Small intestine (tissue), 7 donors: ENCODE data around the gene MAP4K1. TPM values are rescaled to one million over a fixed set of nuclear protein-coding genes. Genes with fewer than 3 reads are reported as not detected.
A peak's percentile ranks its signal among the peaks of the same experiment; 100 is the strongest.
"Not testable (repeated sequence)": the region's sequence is repeated elsewhere in the genome, so short reads cannot be mapped to it uniquely, and the experiment has no call there.

Experiments used
- DNase-seq, 2 donors: peaks; one replicate each; pipeline versions ENCODE4 v3.0.0 to v3.0.0-alpha.2; 2013
- FAIRE-seq: peaks from 2 replicates; lab custom pipeline; 2012; peaks lifted over from hg19 to GRCh38; lab: Jason Lieb, UNC
- H3K27ac ChIP-seq, 3 donors: one replicate each; pipeline ENCODE4 v1.5.1; 2013; ENCODE audit warnings: low read length in 2 of 3, mild to moderate bottlenecking in 2 of 3, control low read depth in 1 of 3, inconsistent platforms in 1 of 3, low read depth in 1 of 3, moderate library complexity in 1 of 3
- H3K27me3 ChIP-seq, 3 donors: one replicate each; pipeline ENCODE4 v1.6.1; 2013; ENCODE audit warnings: low read length in 3 of 3, inconsistent platforms in 1 of 3; ENCODE audit not compliant: control insufficient read depth in 3 of 3, insufficient read depth in 3 of 3
- H3K36me3 ChIP-seq, 3 donors: one replicate each; pipeline ENCODE4 v1.6.1; 2013; ENCODE audit warnings: low read length in 3 of 3, inconsistent platforms in 1 of 3, low read depth in 1 of 3, mild to moderate bottlenecking in 1 of 3, moderate library complexity in 1 of 3; ENCODE audit not compliant: control insufficient read depth in 3 of 3, insufficient read depth in 2 of 3
- H3K4me1 ChIP-seq, 3 donors: one replicate each; pipeline ENCODE4 v1.6.1; 2013; ENCODE audit warnings: low read length in 2 of 3, inconsistent platforms in 1 of 3, low read depth in 1 of 3, mild to moderate bottlenecking in 1 of 3, moderate library complexity in 1 of 3; ENCODE audit not compliant: control insufficient read depth in 3 of 3, insufficient read depth in 2 of 3
- H3K4me3 ChIP-seq, 3 donors: one replicate each; pipeline ENCODE4 v1.5.1; 2013; ENCODE audit warnings: low read length in 3 of 3, control low read depth in 1 of 3, inconsistent platforms in 1 of 3, low read depth in 1 of 3, mild to moderate bottlenecking in 1 of 3, moderate library complexity in 1 of 3
- H3K9me3 ChIP-seq, 2 donors: one replicate each; pipeline ENCODE4 v1.6.1; 2013; ENCODE audit warnings: low read depth in 1 of 2, low read length in 1 of 2; ENCODE audit not compliant: control insufficient read depth in 2 of 2, insufficient read depth in 1 of 2
- WGBS, 3 donors: extraction: QIAGEN DNeasy Blood & Tissue Kit; methylation state at CpG; one replicate each; pipeline ENCODE4 v1.1.7; 2013; 5-methylcytosine and 5-hydroxymethylcytosine counted together
- polyA plus RNA-seq, 4 donors: library from polyadenylated mRNA; stranded (reverse) in 3 of 4; unstranded in 1 of 4; fragments of 200-250 nt in 3 of 4; fragments of 120-200 nt in 1 of 4; gene quantifications; one replicate each; pipeline versions ENCODE4 v1.2.1 to v1.2.3, GENCODE V29; 2013
- donor health status: healthy with polysubstance abuse.
- donor health status: control.
- donor health status: control.
- donor health status: Bipolar disorder and iron deficiency.
- donor health status: healthy.

The MAP4K1 gene
- polyA plus RNA-seq, 4 donors, result 0.45 to 10.8 (median 3.4) TPM

DNA sequence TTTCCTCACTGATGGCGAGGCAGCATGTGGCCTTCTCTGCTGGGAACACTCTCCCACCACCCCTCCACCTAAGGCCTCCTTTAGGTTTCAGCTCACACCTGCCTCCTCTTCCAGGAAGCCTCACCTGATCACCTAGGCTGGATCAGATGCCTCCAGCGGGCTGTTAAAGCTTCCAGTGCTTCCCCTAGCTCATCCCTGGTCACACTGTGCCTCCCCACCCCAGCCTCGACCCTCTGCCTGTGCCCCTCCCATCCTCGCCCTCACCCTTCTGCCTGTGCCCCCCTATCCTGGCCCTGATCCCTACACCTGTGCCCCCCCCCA, 33.8 kb downstream of the MAP4K1 start:
- Histone ChIP-seq H3K27ac (no peak overlapping the region), H3K4me1 (no peaks in the 10 kb centered on the region), H3K4me3 (no peak overlapping the region), H3K36me3 (peaks cover 0 to 2% (median 0%) of the 10 kb centered on the region in 3 donors), H3K27me3 (no peaks in the 10 kb centered on the region), H3K9me3 (no peaks in the 10 kb centered on the region)
- FAIRE-seq (no peak), DNase-seq (no peak)
- 67 to 80% (median 68%) methylated on average over 4 of the region's 4 CpGs for WGBS, 3 donors

DNA sequence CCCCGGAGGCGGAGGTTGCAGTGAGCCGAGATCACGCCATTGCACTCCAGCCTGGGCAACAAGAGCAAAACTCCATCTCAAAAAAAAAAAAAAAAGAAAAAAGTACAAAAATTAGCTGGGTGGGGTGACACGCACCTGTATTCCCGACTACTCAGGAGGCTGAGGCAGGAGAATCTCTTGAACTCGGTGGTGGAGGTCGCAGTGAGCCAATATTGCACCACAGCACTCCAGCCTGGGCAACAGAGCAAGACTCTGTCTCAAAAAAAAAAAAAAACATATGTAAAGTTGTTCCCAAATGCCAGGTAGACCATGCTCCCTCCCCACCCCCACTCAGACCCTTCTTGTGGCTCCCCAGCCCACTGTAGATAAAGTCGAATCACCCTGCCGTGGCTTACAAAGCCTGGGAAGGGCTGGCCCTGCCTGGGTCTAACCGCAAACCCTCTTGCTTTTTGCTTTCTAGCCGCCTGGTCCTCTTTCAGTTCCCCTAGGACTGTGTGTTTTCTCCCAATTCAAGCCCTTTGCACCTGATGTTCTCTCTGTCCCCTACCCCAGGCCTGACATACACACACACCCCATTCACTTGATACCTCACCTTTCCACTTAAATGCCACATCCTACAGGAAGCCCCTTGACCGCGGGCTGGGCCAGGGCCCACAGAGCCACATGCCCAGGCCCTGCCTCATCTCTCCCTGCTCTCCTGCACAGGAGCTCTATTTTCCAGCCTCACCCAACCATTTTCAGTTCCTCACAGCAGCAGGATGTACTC, 34.4 kb downstream of the MAP4K1 start:
- WGBS, 3 donors, result 86 to 89% (median 86%) methylated on average over 14 of the region's 14 CpGs
- Histone ChIP-seq H3K36me3 (peaks cover 0 to 2% (median 0%) of the 10 kb centered on the region in 3 donors), H3K9me3 (no peaks in the 10 kb centered on the region), H3K4me3 (no peak overlapping the region), H3K27ac (no peak overlapping the region), H3K4me1 (no peaks in the 10 kb centered on the region), H3K27me3 (no peaks in the 10 kb centered on the region)
- no peak for FAIRE-seq
- no peak for DNase-seq

DNA sequence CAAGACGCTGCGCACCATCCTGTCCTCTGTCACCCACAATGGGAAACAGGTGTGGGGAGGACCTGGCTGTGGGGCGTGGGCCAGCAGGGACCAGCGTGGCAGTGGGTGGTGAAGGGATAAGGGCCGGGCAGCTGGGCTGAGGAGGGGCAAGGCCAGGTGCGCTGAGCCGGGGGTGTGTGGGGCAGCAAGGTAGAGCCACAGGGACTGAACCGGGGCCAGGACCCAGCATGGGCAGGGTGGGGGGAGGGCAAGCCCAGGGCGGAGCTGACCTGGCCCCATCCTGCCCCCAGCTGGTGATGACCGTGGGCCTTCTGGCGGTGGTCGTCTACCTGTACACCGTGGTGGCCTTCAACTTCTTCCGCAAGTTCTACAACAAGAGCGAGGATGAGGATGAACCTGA, 37.7 kb downstream of the MAP4K1 start:
- Histone ChIP-seq H3K27ac (no peak overlapping the region), H3K4me1 (no peaks in the 10 kb centered on the region), H3K4me3 (no peak overlapping the region), H3K36me3 (peaks cover 0 to 2% (median 0%) of the 10 kb centered on the region in 3 donors), H3K27me3 (no peaks in the 10 kb centered on the region), H3K9me3 (no peaks in the 10 kb centered on the region)
- WGBS, 3 donors, result 72 to 87% (median 81%) methylated on average over 14 to 15 of the region's 15 CpGs
- FAIRE-seq (no peak), DNase-seq (no peak)

DNA sequence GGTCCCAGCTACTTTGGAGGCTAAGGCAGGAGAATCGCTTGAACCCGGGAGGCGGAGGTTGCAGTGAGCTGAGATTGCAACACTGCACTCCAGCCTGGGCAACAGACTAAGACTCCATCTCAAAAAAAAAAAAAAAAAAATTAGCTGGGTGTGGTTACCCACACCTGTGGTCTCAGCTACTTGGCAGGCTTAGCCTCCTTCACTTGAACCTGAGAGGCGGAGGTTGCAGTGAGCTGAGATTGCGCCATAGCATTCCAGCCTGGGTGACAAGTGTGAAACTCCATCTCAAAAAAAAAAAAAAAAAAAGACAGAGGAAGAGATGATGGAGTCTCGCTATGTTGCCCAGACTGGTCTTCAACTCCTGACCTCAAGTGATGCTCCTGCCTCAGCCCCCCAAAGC, 38.4 kb downstream of the MAP4K1 start:
- not testable (repeated sequence) for H3K36me3 ChIP-seq, FAIRE-seq, H3K27me3 ChIP-seq, H3K4me1 ChIP-seq, H3K4me3 ChIP-seq, H3K9me3 ChIP-seq, H3K27ac ChIP-seq
- DNase-seq, result peak in 1 of 2 donors; percentile 15
- WGBS, 3 donors, result 46 to 78% (median 56%) methylated on average over 5 to 6 of the region's 6 CpGs

DNA sequence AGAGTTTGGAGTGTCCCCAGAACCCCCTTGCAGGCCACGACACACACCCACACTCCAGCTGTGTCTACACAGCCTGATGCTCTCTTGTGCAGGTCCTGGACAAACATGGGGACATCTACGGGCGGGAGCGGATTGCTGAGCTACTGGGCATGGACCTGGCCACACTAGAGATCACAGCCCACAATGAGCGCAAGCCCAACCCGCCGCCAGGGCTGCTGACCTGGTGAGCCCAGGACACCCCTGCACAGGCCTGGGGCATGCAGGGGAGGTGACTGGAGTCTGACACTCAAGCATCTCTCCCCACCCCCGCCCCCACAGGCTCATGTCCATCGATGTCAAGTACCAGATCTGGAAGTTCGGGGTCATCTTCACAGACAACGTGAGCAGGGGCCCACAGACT, 39.9 kb downstream of the MAP4K1 start:
- Histone ChIP-seq H3K9me3 (no peaks in the 10 kb centered on the region), H3K27me3 (no peaks in the 10 kb centered on the region), H3K4me3 (no peak overlapping the region), H3K27ac (no peak overlapping the region), H3K4me1 (no peaks in the 10 kb centered on the region), H3K36me3 (no peaks in the 10 kb centered on the region)
- WGBS, 3 donors, result 89 to 90% (median 90%) methylated on average over 11 of the region's 11 CpGs
- no peak for DNase-seq
- no peak for FAIRE-seq

DNA sequence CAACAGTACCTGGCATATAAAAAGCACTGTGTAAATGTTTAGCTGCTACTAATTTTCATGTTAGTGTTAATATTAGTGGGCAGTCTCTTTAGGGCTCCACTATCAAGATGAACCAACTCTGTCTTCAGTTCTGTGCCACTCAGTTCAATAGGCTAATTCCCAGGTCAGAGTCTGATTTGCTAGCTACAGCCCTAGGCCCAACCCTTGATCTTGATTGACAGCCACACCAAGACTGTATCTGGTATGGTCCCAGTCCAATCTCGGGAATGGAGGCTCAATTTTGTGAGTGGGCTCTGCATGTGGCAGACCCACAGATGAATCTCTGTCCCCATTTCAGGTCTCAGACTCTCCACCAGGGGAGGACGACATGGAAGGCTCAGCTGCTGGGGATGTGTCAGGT, 46.1 kb downstream of the MAP4K1 start:
- H3K27me3 ChIP-seq, result peaks cover 0 to 5% (median 0%) of the 10 kb centered on the region in 3 donors
- H3K36me3 ChIP-seq, result no peaks in the 10 kb centered on the region
- no peaks in the 10 kb centered on the region for H3K9me3 ChIP-seq
- WGBS, 3 donors, result 63 to 84% (median 79%) methylated on average over 2 of the region's 2 CpGs
- H3K27ac ChIP-seq, result no peak overlapping the region
- H3K4me1 ChIP-seq, result no peaks in the 10 kb centered on the region
- DNase-seq, result no peak
- no peak for FAIRE-seq
- H3K4me3 ChIP-seq, result no peak overlapping the region

DNA sequence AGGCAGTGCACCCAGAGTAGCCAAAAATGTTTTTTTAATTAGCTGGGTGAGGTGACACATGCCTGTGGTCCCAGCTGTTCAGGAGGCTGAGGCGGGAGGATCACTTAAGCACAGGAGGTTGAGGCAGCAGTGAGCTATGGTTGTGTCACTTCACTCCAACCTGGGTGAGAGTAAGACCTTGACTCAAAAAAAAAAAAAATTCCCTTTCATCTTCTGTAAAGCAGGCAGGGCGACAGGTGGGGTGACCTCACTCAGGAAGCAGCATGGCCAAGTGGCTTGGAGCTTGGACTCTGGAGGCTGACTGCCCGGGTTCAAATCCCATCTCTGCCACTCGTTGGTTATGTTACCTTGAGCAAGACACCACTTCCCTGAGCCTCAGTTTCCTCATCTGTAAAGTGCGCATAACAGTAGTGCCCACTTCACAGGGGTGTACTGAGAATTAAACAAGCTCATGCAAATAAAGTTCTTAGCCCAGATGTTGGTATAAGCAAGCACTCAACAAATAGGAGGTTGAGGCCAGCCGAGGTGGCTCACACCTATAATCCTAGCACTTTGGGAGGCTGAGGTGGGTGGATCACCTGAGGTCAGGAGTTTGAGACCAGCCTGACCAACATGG, 48.3 kb downstream of the MAP4K1 start:
- Histone ChIP-seq H3K4me3 (no peak overlapping the region), H3K27me3 (peaks cover 0 to 18% (median 0%) of the 10 kb centered on the region in 3 donors), H3K9me3 (no peaks in the 10 kb centered on the region), H3K27ac (no peak overlapping the region), H3K36me3 (no peaks in the 10 kb centered on the region), H3K4me1 (no peaks in the 10 kb centered on the region)
- DNase-seq (no peak), FAIRE-seq (no peak)
- 47 to 73% (median 53%) methylated on average over 6 of the region's 6 CpGs for WGBS, 3 donors

DNA sequence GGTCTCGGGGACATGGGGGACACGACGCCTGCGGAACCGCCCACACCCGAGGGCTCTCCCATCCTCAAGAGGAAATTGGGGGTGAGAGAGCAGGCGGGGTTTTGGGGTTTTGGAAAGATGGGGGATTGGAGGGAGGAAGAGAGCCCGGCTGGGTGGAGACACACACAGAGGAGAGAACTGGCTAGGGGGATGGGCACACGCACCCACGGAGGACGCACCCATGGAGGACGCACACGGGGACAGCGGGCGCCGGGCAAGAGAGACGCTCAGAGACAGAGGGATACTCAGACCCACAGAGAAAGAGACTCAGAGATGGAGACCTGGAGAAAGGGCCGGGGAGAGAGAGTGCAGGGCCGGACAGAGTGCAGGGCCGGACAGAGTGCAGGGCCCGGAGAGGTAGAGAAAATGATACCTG, 52.1 kb downstream of the MAP4K1 start:
- Histone ChIP-seq H3K4me1 (no peaks in the 10 kb centered on the region), H3K9me3 (no peaks in the 10 kb centered on the region), H3K27ac (no peak overlapping the region), H3K27me3 (peaks cover 0 to 22% (median 0%) of the 10 kb centered on the region in 3 donors), H3K4me3 (peak overlapping the region in 1 of 3 donors; percentile 46), H3K36me3 (no peaks in the 10 kb centered on the region)
- DNase-seq (no peak), FAIRE-seq (no peak)
- WGBS, 3 donors, result 55 to 61% (median 60%) methylated on average over 21 of the region's 21 CpGs
